ENCODE data around the gene GAL3ST2.

GAL3ST2 gene

DNA sequence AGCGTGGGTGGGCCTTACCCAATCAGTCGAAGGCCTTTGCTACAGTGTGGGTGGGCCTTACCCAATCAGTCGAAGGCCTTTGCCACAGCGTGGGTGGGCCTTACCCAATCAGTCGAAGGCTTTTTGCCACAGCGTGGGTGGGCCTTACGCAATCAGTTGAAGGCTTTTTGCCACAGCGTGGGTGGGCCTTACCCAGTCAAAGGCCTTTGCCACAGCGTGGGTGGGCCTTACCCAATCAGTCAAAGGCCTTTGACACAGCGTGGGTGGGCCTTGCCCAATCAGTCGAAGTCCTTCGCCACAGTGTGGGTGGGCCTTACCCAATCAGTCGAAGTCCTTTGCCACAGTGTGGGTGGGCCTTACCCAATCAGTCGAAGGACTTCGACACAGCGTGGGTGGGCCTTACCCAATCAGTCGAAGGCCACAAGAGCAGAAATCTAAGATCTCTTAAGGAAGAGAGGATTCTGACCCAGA lies 16.3 kb upstream of the GAL3ST2 start:
- H3K36me3 ChIP-seq (replicated peaks), result no peaks in the 10 kb centered on the region
- no peaks in the 10 kb centered on the region for H3K27me3 ChIP-seq (replicated peaks)
- in situ Hi-C loops (cut with HindIII; ENCODE audit: low pct_ligation_motif_present, low sequenced_read_pairs), result no loop called here
- no peak overlapping the region for H3K4me3 ChIP-seq (ENCODE audit: low read depth, low read length)
- H3K27ac ChIP-seq, result no peak overlapping the region
- no peak for DNase-seq
- TF ChIP-seq, protein P1, sequence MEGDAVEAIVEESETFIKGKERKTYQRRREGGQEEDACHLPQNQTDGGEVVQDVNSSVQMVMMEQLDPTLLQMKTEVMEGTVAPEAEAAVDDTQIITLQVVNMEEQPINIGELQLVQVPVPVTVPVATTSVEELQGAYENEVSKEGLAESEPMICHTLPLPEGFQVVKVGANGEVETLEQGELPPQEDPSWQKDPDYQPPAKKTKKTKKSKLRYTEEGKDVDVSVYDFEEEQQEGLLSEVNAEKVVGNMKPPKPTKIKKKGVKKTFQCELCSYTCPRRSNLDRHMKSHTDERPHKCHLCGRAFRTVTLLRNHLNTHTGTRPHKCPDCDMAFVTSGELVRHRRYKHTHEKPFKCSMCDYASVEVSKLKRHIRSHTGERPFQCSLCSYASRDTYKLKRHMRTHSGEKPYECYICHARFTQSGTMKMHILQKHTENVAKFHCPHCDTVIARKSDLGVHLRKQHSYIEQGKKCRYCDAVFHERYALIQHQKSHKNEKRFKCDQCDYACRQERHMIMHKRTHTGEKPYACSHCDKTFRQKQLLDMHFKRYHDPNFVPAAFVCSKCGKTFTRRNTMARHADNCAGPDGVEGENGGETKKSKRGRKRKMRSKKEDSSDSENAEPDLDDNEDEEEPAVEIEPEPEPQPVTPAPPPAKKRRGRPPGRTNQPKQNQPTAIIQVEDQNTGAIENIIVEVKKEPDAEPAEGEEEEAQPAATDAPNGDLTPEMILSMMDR (IDR thresholded peaks at IDR 0.05; ENCODE audit: low read depth, low read length, missing control alignments), result no peak

DNA sequence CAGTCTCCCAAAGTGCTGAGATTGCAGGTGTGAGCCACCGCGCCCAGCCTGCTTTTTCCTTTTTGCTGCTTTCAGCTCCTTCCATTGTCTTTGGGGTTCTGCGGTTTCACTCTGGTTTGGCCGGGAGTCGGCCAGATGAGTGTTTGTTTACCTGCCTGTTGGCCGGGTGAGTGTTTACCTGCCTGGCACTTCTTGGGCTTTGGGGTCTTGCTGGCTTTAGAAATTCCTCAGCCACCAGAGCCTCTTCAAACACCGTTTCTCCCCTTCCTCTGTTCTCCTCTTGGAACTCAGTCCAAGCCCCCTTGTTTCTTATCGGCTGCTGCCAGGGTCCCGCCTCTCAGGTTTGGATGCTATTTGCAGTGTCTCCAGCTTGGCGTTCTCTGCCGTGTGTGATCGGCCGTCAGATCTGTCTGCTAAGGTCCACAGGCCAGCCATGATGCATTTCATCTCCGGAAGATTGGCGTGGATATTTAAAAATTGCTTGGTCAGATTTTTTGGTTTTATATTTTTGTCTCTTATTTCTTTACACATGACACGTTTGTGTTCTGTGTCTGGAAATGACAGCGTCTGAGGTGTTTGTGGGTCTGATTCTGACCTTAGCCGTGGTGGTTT lies 14.2 kb upstream of the GAL3ST2 start:
- no peak overlapping the region for H3K27ac ChIP-seq
- no peak for DNase-seq

DNA sequence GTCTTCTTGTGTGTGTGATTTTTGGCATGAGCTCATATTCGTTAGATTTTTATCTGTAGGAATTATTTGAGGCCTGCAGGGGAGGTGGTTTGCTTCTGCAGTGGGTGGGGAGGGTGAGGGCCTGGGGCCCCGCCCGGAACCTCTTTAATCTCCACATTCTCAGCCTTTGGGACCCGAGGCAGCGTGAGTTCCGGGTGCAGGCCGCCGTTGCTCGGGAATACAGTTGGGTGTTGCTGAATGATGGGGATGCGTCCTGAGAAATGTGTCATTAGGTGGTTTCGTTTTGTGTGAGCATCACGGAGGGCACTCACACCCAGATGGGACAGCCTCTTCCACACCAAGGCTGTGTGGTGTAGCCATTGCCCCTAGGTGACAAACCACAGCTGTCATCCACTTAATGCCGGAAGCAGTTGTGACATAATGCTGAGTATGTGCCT lies 13.7 kb upstream of the GAL3ST2 start:
- in situ Hi-C loops (cut with HindIII; ENCODE audit: low pct_ligation_motif_present, low sequenced_read_pairs), result no loop called here
- Histone ChIP-seq H3K36me3 (replicated peaks) (no peaks in the 10 kb centered on the region), H3K27ac (no peak overlapping the region), H3K27me3 (replicated peaks) (no peaks in the 10 kb centered on the region), H3K4me3 (ENCODE audit: low read depth, low read length) (no peak overlapping the region)
- TF ChIP-seq, protein P1 (IDR thresholded peaks at IDR 0.05; ENCODE audit: low read depth, low read length, missing control alignments), result no peak
- DNase-seq, result no peak

More for the DNA sequence above, 14.2 kb upstream of the GAL3ST2 start:
- H3K36me3 ChIP-seq (replicated peaks), result no peaks in the 10 kb centered on the region
- no peaks in the 10 kb centered on the region for H3K27me3 ChIP-seq (replicated peaks)
- TF ChIP-seq, protein P1 (IDR thresholded peaks at IDR 0.05; ENCODE audit: low read depth, low read length, missing control alignments), result no peak
- no peak overlapping the region for H3K4me3 ChIP-seq (ENCODE audit: low read depth, low read length)
- in situ Hi-C loops (cut with HindIII; ENCODE audit: low pct_ligation_motif_present, low sequenced_read_pairs), result no loop called here

DNA sequence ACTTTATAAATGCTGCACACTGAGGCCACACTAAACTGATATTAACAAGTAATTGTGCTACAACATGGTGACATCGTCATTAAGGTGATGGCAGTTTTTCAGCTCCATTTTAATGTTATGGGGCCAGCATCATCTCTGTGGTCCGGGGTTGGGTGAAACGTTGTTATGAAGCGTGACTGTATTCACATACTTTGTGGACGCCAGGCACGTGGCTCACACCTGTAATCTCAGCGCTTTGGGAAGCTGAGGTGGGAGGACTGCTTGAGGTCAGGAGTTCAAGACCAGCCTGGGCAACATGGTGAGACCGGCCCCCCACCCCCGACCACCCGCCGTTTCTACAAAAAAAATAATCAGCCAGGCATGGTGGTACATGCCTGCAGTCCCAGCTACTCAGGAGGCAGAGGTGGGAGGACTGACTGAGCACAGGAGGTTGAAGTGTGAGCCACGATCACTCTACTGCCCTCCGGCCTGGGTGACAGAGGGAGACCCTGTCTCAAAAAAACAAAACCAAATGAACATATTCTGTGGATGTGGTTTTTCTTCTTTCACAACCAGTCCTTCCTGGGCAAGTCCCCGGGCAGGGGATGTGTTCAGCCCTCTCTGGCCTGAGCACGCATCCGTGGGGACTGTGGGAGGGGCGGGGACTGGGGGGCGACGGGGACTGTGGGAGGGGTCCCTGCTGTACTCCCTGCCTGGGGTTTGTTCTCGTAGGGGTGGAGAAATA lies 12.9 kb upstream of the GAL3ST2 start:
- no peaks in the 10 kb centered on the region for H3K27me3 ChIP-seq (replicated peaks)
- H3K4me3 ChIP-seq (ENCODE audit: low read depth, low read length), result no peak overlapping the region
- in situ Hi-C loops (cut with HindIII; ENCODE audit: low pct_ligation_motif_present, low sequenced_read_pairs), result no loop called here
- H3K27ac ChIP-seq, result no peak overlapping the region
- TF ChIP-seq, protein P1 (IDR thresholded peaks at IDR 0.05; ENCODE audit: low read depth, low read length, missing control alignments), result no peak
- no peak for DNase-seq
- no peaks in the 10 kb centered on the region for H3K36me3 ChIP-seq (replicated peaks)

DNA sequence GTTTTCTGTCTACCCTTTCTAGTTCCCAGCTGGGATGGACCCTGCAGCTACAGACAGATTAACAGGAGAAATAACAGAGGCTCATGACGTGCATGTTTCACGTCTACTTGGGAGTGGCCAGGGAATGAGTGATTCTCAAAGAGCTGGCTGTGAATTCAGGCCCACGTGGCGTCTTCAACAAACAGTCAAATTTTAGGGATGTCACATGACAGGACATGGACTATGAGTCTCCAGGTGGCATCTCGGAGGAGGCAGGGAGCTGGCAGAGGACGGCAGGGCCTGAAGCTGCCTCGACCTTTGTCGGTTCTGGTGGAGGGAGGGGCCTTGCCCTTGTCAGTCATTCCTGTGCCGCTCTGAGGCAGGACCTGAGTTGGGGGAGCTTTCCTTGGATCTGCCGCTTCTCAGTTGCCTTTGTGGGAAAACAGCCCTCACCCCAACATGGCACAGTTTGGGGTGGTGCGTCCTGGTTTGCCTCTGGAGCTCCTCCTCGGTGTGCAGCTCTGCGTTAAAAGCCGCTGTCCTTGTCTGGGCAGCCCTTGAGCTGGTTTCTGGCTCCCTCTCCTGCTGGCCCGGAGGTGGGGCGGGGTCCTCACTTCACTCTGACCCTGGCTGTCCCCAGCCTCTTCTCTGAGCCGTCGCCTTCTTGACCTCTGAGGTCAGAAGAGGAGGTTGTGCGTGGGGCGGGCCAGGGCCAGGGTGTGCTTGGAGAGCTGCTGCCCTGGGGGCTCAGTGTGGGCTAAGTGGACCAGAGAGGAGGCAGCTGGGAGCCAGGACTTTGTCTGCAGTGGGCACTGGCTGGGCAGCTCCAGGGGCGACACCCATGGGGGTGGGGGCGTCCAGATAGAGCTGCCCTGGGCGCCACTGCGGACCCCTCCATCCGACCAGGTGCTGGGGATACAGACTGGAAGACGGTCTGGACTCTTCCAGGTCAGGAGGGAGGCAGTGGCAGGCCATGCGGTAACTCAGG lies 12.1 kb upstream of the GAL3ST2 start:
- in situ Hi-C loops (cut with HindIII; ENCODE audit: low pct_ligation_motif_present, low sequenced_read_pairs), result no loop called here
- H3K27ac ChIP-seq, result no peak overlapping the region
- no peaks in the 10 kb centered on the region for H3K36me3 ChIP-seq (replicated peaks)
- H3K27me3 ChIP-seq (replicated peaks), result no peaks in the 10 kb centered on the region
- no peak for DNase-seq
- TF ChIP-seq, protein P1 (IDR thresholded peaks at IDR 0.05; ENCODE audit: low read depth, low read length, missing control alignments), result no peak
- H3K4me3 ChIP-seq (ENCODE audit: low read depth, low read length), result no peak overlapping the region
